Measurements from ENCODE around the gene EXOC3.
A peak's percentile ranks its signal among the peaks of the same experiment; 100 is the strongest.

The EXOC3 gene

DNA sequence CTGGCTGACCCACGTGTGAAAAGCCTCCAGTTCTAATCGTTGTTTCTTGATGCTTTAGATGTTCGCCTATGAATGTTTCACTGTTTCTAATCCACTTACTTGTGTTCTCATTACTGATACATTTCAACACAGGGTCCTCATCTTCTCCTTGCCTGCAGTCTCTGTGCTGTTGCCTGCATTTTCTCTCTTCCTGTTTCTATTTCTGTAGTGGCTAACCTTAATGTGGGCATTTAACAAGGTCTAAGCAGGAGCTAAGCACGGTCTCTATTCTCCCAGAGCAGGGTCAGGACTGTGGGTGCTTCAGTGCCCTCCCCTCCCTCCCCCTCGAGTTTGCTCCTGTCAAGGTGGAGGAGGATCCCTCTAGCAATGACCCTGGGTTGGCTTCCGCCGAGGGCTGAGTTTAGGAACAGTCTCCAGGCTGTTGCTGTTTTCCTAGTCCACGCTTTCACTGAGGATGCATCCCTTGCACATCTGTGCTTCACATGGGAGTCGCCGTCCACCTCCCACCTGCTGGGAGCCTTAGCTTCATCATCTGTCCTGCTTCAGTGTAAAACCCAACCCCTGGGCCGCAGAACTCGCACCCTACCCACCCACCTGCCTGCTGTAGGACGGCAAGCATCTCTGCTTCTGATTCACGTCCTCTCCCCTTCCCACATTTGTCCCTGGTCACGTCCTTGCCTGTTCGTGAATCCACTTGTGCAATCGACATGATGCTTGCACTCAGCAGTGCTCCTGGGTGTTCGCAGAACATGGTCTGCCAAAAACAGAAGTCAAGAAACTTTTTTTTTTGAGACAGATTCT, 2.4 kb upstream of the EXOC3 start:
- no peak for DNase-seq

- no peak for DNase-seq
Measured at GRCh38 chr5:441996-442334, 1.0 kb upstream of the EXOC3 start.

GRCh38 chr5:443239-444151, 519 bp downstream of the EXOC3 start:
- peak; percentile 40 for DNase-seq

- DNase-seq, result no peak
Measured at GRCh38 chr5:444226-444625, 1.2 kb downstream of the EXOC3 start.

DNA sequence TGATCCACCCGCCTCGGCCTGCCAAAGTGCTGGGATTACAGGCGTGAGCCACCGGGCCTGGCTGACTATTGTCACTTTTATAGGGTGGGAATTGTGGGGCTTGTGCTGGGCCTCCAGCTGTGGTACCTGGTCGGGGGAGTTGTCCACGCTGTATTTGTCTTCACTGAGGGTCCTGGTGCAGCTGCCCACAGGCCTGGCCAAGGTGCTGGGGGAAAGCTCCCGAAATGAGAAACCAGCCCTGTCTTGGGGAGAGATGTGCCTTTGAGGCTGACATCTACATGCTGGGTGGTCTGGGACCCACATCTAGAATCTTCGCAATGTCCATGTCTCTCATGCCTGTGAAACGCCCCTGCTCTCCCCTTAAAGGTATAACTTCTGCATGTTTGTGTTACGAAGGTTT, 2.6 kb downstream of the EXOC3 start:
- DNase-seq, result no peak

DNA sequence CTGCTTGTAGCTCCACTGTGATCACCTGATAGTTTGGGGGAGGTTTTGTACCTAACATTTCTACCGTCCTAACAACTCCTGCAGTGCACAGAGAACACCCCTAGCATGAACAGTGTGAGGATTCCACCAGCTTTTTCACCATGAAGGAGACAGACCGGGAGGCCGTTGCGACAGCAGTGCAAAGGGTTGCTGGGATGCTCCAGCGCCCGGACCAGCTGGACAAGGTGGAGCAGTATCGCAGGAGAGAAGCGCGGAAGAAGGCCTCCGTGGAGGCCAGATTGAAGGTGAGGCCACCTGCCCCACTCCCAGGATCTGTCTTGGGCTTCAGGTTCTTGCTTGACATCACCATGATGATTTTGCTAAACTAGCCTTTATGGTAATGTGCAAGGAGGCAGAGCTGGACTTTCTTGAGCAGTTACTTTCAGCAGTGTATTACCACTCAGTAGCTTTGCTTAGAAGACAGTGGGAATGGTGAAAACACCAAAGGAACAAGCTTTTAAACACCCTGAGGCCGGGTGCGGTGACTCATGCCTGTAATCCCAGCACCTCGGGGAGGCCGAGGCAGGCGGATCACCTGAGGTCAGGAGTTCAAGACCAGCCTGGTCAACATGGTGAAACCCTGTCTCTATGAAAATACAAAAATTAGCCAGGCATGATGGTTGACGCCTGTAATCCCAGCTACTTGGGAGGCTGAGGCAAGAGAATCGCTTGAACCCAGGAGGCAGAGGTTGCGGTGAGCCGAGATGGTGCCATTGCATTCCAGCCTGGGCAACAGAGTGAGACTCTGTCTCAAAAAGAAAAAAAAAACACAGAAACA, 3.3 kb downstream of the EXOC3 start:
- DNase-seq, result no peak

- no peak for DNase-seq
Measured at GRCh38 chr5:446883-447263, 3.9 kb downstream of the EXOC3 start.

- no peak for DNase-seq
Measured at GRCh38 chr5:447501-447900, 4.5 kb downstream of the EXOC3 start.

DNA sequence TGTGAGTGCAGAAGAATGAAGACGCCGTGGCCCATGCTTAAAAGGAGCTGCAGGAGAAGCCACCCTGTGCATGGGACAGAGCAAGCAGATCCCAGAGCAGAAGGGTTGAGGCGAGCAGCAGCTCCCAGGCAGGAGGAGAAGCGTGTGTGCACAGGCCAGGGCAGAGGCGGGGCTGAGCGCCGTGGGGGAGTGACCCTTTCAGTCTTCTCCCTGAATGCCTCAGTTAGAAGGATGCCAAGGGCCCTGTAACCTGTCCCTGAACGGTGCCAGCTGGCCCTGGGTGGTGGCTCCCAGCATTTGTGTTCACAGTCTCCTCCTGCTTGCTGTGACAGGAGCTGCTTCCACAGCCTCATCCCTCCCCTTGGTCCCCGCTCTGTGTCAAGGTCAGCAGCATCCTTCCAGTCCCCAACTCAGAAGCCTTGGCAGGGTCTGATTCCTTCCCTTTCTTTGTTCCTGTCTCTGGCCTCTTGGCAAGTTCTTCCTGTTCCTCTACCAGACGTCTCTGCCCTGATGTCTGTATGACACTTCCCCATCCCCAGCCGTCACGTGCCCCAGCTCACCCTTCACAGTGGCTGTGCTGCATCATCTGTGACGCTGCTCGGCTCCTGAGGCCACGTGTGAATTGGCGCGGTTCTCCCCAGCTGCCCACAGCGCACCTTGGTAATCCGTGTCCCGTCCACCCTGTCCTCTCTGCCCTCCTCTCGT, 5.2 kb downstream of the EXOC3 start:
- no peak for DNase-seq

DNA sequence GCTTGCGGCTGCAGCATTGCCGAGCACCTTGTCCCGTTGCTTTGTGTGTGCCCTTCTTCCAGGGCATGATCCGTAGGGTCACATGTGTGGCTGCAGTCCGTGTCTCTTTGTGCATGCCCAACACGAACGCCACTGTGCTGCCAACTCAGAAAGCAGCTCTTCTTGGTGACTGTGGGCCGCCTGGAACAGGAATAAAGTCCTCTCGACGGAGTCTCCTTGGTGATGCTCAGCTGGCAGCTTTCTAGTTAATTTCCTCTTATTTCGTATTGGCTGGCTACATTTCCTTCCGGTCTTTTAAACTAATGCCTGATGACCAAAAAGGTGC, 5.8 kb downstream of the EXOC3 start:
- DNase-seq, result no peak

DNA sequence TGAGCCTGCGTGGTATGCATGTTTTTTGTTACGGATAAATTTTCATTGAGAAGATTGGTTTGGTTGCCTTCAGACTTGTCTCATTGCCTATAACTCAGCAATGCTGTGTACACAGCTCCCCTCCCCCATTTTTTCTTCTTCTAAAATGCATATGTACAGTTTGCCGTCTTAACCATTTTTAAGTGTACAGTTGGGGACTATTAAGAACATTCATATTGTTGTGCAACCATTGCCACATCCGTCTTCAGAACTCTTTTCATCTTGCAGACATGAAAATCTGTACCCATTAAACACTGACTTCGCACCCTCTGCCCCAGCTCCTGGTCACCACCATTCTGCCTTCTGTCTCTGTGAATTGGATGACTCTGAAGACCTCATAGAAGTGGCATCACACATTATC, 6.2 kb downstream of the EXOC3 start:
- DNase-seq, result no peak

DNA sequence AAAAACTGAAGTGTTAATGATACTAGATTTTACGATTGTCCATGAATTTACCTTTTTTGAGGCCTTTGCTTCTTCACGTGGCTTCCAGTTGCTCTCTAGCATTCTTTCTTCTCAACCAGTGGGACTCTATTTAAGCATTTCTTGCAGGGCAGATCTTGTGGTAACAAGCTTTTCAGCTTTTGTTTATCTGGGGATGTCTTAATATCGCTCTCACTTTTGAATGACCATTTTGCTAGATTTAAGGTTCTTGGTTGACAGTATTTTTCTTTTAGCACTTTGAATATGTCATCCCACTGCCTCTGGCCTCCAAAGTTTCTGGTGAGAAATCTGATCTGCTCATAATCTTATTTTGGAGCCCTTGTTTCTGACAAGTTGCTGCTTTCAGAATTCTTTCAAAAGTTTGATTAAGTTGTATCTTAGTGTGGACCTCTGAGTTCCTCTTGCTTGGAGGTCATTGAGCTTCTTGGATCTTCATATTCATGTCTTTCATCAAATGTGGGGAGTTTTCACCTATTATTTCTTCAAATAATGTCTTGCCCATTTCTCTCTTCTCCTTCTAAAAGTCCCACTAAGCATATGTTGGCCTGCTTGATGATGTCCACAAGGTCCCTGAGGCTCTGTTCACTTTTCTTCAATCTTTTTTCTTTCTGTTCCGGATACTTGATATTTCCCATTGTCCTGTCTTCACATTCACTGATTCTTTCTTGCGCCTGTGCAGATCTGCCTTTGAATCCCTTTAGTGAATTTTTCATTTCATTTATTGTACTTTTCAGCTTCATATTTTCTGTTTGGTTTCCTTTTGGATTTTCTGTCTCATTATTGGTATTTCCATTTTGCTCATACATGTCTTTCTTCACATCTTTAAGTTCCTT, 8.8 kb downstream of the EXOC3 start:
- no peak for DNase-seq

GRCh38 chr5:452978-453710, 10.2 kb downstream of the EXOC3 start:
- DNase-seq, result no peak

DNA sequence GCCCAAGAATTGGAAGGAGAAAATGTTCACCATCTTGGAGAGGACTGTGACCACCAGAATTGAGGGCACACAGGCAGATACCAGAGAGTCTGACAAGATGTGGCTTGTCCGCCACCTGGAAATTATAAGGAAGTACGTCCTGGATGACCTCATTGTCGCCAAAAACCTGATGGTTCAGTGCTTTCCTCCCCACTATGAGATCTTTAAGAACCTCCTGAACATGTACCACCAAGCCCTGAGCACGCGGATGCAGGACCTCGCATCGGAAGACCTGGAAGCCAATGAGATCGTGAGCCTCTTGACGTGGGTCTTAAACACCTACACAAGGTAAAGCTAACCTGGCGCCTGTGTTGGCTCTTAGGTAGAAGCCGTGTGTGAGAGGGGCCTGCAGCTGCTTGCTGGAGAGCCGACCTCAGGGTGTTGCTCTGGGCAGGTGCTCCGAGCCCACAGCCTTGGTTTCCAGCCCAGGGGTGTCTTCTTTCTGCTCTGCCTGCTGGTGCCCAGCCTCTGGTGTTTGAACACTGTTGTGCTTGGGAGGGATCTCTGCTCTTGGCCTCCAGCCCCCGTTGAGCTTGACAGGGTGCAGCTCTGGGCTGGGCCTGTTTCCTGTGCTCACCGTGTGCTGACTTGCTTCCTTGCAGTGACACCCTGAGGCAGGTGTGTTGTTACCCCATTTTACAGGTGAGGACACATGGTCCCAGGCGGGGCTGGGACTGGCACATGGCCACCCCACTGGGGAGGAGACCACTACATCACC, 10.9 kb downstream of the EXOC3 start:
- DNase-seq, result no peak

GRCh38 chr5:454936-455335, 12.0 kb downstream of the EXOC3 start:
- no peak for DNase-seq

- DNase-seq, result no peak
Measured at GRCh38 chr5:455806-456205, 12.8 kb downstream of the EXOC3 start.

- DNase-seq, result no peak
Measured at GRCh38 chr5:456351-457194, 13.6 kb downstream of the EXOC3 start.

DNA sequence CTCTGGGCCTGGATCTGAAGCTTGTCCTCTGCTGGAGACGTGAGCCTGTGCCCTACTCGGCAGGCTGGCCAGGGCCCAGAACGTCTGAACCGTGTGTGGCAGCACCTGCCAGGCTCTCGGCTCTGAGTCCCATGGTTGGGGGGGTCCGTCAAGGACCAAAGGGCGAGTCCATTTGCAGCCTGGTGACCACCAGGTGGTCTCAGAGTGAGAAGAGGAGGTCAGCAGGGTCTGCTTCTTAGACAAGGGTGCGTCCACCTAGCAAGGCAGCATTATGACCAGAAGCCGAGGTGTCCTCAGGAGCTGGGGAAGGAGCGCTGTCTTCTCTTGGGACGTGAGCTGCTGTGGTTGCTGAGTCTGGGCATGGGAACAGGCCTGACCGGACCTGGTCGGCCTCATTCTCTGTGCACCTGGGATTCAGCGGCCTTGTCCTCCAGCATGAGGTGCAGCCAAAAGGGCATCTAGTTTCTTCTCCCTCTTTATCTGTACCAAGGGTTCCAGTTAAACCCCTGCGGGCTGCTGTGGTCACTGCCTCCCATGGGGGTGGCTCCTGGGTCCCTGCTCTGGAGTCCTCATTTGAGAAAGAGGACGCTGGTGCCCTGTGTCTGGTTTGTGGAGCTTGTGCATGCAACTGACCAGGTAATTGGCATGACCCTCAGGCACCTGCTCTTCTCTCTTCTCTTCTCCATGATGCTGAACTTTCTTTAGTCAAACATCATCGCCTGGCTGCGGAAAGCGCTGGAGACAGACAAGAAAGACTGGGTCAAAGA, 14.4 kb downstream of the EXOC3 start:
- DNase-seq, result no peak

Data from DMS79 (cell line).